ENCODE data around the gene DDX17.

The DDX17 gene

GRCh38 chr22:38494498-38494897 lies 11.6 kb downstream of the DDX17 start:
- H3K9ac ChIP-seq (ENCODE audit: low read depth in 1 of 2, low read length in 2 of 2) = no peak overlapping the region
- H3K27me3 ChIP-seq (ENCODE audit: control insufficient read depth in 1 of 2, insufficient read depth in 2 of 2, low read length in 2 of 2) = no peaks in the 10 kb centered on the region
- no peak overlapping the region for H3K4me3 ChIP-seq (ENCODE audit: low read depth in 1 of 2, low read length in 2 of 2)
- peaks cover 12 to 17% of the 10 kb centered on the region in 2 donors for H3K4me1 ChIP-seq (ENCODE audit: control insufficient read depth in 1 of 2, insufficient read depth in 2 of 2, low read length in 2 of 2)
- peaks cover 75 to 96% of the 10 kb centered on the region in 2 donors for H3K36me3 ChIP-seq (ENCODE audit: control insufficient read depth in 1 of 2, insufficient read depth in 2 of 2, low read length in 2 of 2)
- no peaks in the 10 kb centered on the region for H3K9me3 ChIP-seq (ENCODE audit: control insufficient read depth in 1 of 2, low read length in 2 of 2)
- no peak overlapping the region for H3K27ac ChIP-seq (ENCODE audit: low read depth, low read length)

GRCh38 chr22:38491707-38492348 lies 14.3 kb downstream of the DDX17 start:
- Histone ChIP-seq H3K27ac (ENCODE audit: low read depth, low read length) (no peak overlapping the region), H3K9me3 (ENCODE audit: control insufficient read depth in 1 of 2, low read length in 2 of 2) (no peaks in the 10 kb centered on the region), H3K9ac (ENCODE audit: low read depth in 1 of 2, low read length in 2 of 2) (no peak overlapping the region), H3K36me3 (ENCODE audit: control insufficient read depth in 1 of 2, insufficient read depth in 2 of 2, low read length in 2 of 2) (peaks cover 75 to 95% of the 10 kb centered on the region in 2 donors), H3K27me3 (ENCODE audit: control insufficient read depth in 1 of 2, insufficient read depth in 2 of 2, low read length in 2 of 2) (no peaks in the 10 kb centered on the region), H3K4me3 (ENCODE audit: low read depth in 1 of 2, low read length in 2 of 2) (no peak overlapping the region), H3K4me1 (ENCODE audit: control insufficient read depth in 1 of 2, insufficient read depth in 2 of 2, low read length in 2 of 2) (peaks cover 8 to 11% of the 10 kb centered on the region in 2 donors)

DNA sequence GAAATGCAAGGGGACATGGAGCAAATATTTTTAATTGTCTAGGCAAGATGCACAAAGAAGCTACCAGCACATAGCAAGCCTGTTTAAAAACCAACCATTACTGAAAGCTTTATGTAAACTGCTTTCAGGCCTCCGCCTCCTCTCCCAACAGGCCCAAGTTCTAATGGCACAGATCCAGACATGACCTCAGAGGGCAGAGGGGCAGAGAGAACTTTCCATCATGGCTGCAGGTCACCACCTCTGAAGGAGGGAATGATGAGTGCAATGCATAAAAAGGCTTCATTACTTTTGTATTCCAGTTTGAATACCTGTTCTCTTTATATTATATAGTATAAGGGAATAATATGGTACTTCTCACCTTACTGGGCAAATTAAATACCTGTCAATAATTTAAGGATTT lies 15.2 kb downstream of the DDX17 start:
- Histone ChIP-seq H3K36me3 (ENCODE audit: control insufficient read depth in 1 of 2, insufficient read depth in 2 of 2, low read length in 2 of 2) (peaks cover 76 to 95% of the 10 kb centered on the region in 2 donors), H3K27ac (ENCODE audit: low read depth, low read length) (no peak overlapping the region)

GRCh38 chr22:38490475-38490874 lies 15.6 kb downstream of the DDX17 start:
- H3K36me3 ChIP-seq (ENCODE audit: control insufficient read depth in 1 of 2, insufficient read depth in 2 of 2, low read length in 2 of 2) = peaks cover 77 to 93% of the 10 kb centered on the region in 2 donors
- no peak overlapping the region for H3K27ac ChIP-seq (ENCODE audit: low read depth, low read length)
- H3K4me3 ChIP-seq (ENCODE audit: low read depth in 1 of 2, low read length in 2 of 2) = no peak overlapping the region
- no peaks in the 10 kb centered on the region for H3K9me3 ChIP-seq (ENCODE audit: control insufficient read depth in 1 of 2, low read length in 2 of 2)
- H3K27me3 ChIP-seq (ENCODE audit: control insufficient read depth in 1 of 2, insufficient read depth in 2 of 2, low read length in 2 of 2) = no peaks in the 10 kb centered on the region
- H3K9ac ChIP-seq (ENCODE audit: low read depth in 1 of 2, low read length in 2 of 2) = no peak overlapping the region
- peaks cover 8 to 11% of the 10 kb centered on the region in 2 donors for H3K4me1 ChIP-seq (ENCODE audit: control insufficient read depth in 1 of 2, insufficient read depth in 2 of 2, low read length in 2 of 2)

More for the DNA sequence above, 15.2 kb downstream of the DDX17 start:
- no peak overlapping the region for H3K4me3 ChIP-seq (ENCODE audit: low read depth in 1 of 2, low read length in 2 of 2)
- peaks cover 8 to 11% of the 10 kb centered on the region in 2 donors for H3K4me1 ChIP-seq (ENCODE audit: control insufficient read depth in 1 of 2, insufficient read depth in 2 of 2, low read length in 2 of 2)
- H3K27me3 ChIP-seq (ENCODE audit: control insufficient read depth in 1 of 2, insufficient read depth in 2 of 2, low read length in 2 of 2) = no peaks in the 10 kb centered on the region
- no peaks in the 10 kb centered on the region for H3K9me3 ChIP-seq (ENCODE audit: control insufficient read depth in 1 of 2, low read length in 2 of 2)
- no peak overlapping the region for H3K9ac ChIP-seq (ENCODE audit: low read depth in 1 of 2, low read length in 2 of 2)

DNA sequence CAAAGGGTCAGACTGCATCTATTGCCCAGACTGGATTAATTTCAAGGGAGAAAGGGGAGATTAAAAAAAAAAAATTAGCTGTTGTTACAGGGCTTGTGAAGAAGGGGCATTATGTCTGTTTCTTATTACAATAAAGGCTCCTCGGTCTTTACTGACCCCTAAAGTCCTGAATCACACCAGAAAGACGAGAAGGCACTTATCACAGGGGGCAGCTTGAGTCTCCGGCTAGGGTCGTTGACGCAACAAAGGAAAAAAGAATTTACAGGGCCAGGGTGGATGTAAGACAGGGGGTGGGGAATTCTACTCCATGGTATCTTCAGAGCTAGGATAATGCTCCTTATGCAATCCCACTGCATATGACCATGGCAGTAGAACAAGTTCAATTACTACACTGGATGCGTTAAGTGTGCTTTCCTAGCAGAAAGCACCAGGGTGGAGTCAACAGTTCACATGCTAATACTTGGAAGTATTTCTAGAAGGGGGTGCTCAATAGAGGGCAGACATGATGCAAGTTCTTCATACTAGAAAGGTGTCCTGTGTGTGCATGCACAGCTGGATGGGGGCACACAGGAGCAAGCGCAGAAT lies 16.5 kb downstream of the DDX17 start:
- Histone ChIP-seq H3K9me3 (ENCODE audit: control insufficient read depth in 1 of 2, low read length in 2 of 2) (no peaks in the 10 kb centered on the region), H3K36me3 (ENCODE audit: control insufficient read depth in 1 of 2, insufficient read depth in 2 of 2, low read length in 2 of 2) (peaks cover 73 to 93% of the 10 kb centered on the region in 2 donors), H3K27ac (ENCODE audit: low read depth, low read length) (no peak overlapping the region), H3K27me3 (ENCODE audit: control insufficient read depth in 1 of 2, insufficient read depth in 2 of 2, low read length in 2 of 2) (no peaks in the 10 kb centered on the region), H3K9ac (ENCODE audit: low read depth in 1 of 2, low read length in 2 of 2) (no peak overlapping the region), H3K4me3 (ENCODE audit: low read depth in 1 of 2, low read length in 2 of 2) (no peak overlapping the region), H3K4me1 (ENCODE audit: control insufficient read depth in 1 of 2, insufficient read depth in 2 of 2, low read length in 2 of 2) (peaks cover 7 to 11% of the 10 kb centered on the region in 2 donors)

GRCh38 chr22:38489142-38489541 lies 17.0 kb downstream of the DDX17 start:
- no peak overlapping the region for H3K9ac ChIP-seq (ENCODE audit: low read depth in 1 of 2, low read length in 2 of 2)
- no peaks in the 10 kb centered on the region for H3K9me3 ChIP-seq (ENCODE audit: control insufficient read depth in 1 of 2, low read length in 2 of 2)
- H3K4me1 ChIP-seq (ENCODE audit: control insufficient read depth in 1 of 2, insufficient read depth in 2 of 2, low read length in 2 of 2) = peaks cover 5 to 11% of the 10 kb centered on the region in 2 donors
- H3K27ac ChIP-seq (ENCODE audit: low read depth, low read length) = no peak overlapping the region
- H3K36me3 ChIP-seq (ENCODE audit: control insufficient read depth in 1 of 2, insufficient read depth in 2 of 2, low read length in 2 of 2) = peaks cover 73 to 93% of the 10 kb centered on the region in 2 donors
- no peaks in the 10 kb centered on the region for H3K27me3 ChIP-seq (ENCODE audit: control insufficient read depth in 1 of 2, insufficient read depth in 2 of 2, low read length in 2 of 2)
- H3K4me3 ChIP-seq (ENCODE audit: low read depth in 1 of 2, low read length in 2 of 2) = no peak overlapping the region

GRCh38 chr22:38487946-38488345 lies 18.2 kb downstream of the DDX17 start:
- Histone ChIP-seq H3K9me3 (ENCODE audit: control insufficient read depth in 1 of 2, low read length in 2 of 2) (no peaks in the 10 kb centered on the region), H3K36me3 (ENCODE audit: control insufficient read depth in 1 of 2, insufficient read depth in 2 of 2, low read length in 2 of 2) (peaks cover 73 to 93% of the 10 kb centered on the region in 2 donors), H3K9ac (ENCODE audit: low read depth in 1 of 2, low read length in 2 of 2) (no peak overlapping the region), H3K4me3 (ENCODE audit: low read depth in 1 of 2, low read length in 2 of 2) (no peak overlapping the region), H3K27ac (ENCODE audit: low read depth, low read length) (no peak overlapping the region), H3K27me3 (ENCODE audit: control insufficient read depth in 1 of 2, insufficient read depth in 2 of 2, low read length in 2 of 2) (no peaks in the 10 kb centered on the region), H3K4me1 (ENCODE audit: control insufficient read depth in 1 of 2, insufficient read depth in 2 of 2, low read length in 2 of 2) (peaks cover 5 to 11% of the 10 kb centered on the region in 2 donors)

DNA sequence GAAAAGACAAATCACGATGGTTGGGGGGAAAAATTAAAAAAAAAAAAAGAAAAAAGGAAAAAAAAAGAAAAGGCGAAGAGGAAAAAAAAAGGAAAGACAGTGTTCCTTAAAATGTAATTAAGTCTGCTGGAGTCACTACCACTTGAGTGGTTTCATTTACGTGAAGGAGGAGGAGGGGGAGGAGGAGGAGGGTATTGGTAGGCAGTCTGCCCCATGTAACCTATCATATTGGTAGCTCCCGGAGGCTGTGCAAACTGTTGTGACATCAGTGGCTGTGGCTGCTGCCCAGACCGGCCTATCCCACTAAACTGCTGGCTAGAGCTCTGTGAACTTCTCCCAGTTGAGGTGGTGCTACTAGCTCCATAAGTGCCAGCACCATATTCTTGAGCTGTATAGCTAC lies 20.3 kb downstream of the DDX17 start:
- no peaks in the 10 kb centered on the region for H3K9me3 ChIP-seq (ENCODE audit: control insufficient read depth in 1 of 2, low read length in 2 of 2)
- no peak overlapping the region for H3K27ac ChIP-seq (ENCODE audit: low read depth, low read length)
- no peaks in the 10 kb centered on the region for H3K27me3 ChIP-seq (ENCODE audit: control insufficient read depth in 1 of 2, insufficient read depth in 2 of 2, low read length in 2 of 2)
- peaks cover 4 to 5% of the 10 kb centered on the region in 2 donors for H3K4me1 ChIP-seq (ENCODE audit: control insufficient read depth in 1 of 2, insufficient read depth in 2 of 2, low read length in 2 of 2)
- no peak overlapping the region for H3K4me3 ChIP-seq (ENCODE audit: low read depth in 1 of 2, low read length in 2 of 2)
- H3K9ac ChIP-seq (ENCODE audit: low read depth in 1 of 2, low read length in 2 of 2) = no peak overlapping the region
- H3K36me3 ChIP-seq (ENCODE audit: control insufficient read depth in 1 of 2, insufficient read depth in 2 of 2, low read length in 2 of 2) = peaks cover 79 to 96% of the 10 kb centered on the region in 2 donors

- Histone ChIP-seq H3K36me3 (ENCODE audit: control insufficient read depth in 1 of 2, insufficient read depth in 2 of 2, low read length in 2 of 2) (peaks cover 65 to 87% of the 10 kb centered on the region in 2 donors), H3K4me3 (ENCODE audit: low read depth in 1 of 2, low read length in 2 of 2) (no peak overlapping the region), H3K9me3 (ENCODE audit: control insufficient read depth in 1 of 2, low read length in 2 of 2) (no peaks in the 10 kb centered on the region), H3K27ac (ENCODE audit: low read depth, low read length) (no peak overlapping the region), H3K4me1 (ENCODE audit: control insufficient read depth in 1 of 2, insufficient read depth in 2 of 2, low read length in 2 of 2) (no peaks in the 10 kb centered on the region), H3K27me3 (ENCODE audit: control insufficient read depth in 1 of 2, insufficient read depth in 2 of 2, low read length in 2 of 2) (no peaks in the 10 kb centered on the region), H3K9ac (ENCODE audit: low read depth in 1 of 2, low read length in 2 of 2) (no peak overlapping the region)
Measured at GRCh38 chr22:38484244-38484643, 21.9 kb downstream of the DDX17 start.

DNA sequence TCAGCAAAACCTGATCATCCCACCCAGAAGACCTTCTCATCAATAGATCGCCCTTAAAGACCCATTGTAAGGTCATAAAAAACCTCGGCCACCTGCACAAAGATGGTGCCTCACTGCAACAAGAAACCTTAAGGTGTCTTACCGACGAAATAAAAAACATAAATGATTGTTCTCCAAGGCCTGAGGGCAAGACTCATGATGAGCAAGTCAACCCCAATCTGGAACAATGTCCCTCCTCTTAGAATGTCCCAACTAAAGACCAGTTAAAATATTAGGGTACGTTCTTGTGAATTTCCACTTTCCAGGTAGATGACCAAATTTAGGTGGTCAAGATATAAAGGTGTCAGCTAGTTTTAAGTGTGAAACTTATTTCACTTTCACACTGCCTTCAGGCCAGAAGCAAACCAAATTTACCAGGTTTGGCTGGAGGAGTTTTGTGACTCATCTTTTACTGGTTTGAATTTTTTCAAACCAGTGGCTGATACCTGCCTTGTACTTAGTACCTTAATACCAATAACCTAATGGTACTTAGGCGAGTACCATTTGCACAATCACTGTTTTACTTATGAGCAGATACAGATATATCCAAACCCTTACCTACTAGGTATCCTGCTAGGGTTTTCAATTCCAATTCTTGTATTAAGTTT lies 23.3 kb downstream of the DDX17 start:
- no peak overlapping the region for H3K9ac ChIP-seq (ENCODE audit: low read depth in 1 of 2, low read length in 2 of 2)
- H3K9me3 ChIP-seq (ENCODE audit: control insufficient read depth in 1 of 2, low read length in 2 of 2) = no peaks in the 10 kb centered on the region
- H3K4me1 ChIP-seq (ENCODE audit: control insufficient read depth in 1 of 2, insufficient read depth in 2 of 2, low read length in 2 of 2) = no peaks in the 10 kb centered on the region
- H3K27ac ChIP-seq (ENCODE audit: low read depth, low read length) = no peak overlapping the region
- H3K27me3 ChIP-seq (ENCODE audit: control insufficient read depth in 1 of 2, insufficient read depth in 2 of 2, low read length in 2 of 2) = no peaks in the 10 kb centered on the region
- no peak overlapping the region for H3K4me3 ChIP-seq (ENCODE audit: low read depth in 1 of 2, low read length in 2 of 2)
- H3K36me3 ChIP-seq (ENCODE audit: control insufficient read depth in 1 of 2, insufficient read depth in 2 of 2, low read length in 2 of 2) = peaks cover 51 to 73% of the 10 kb centered on the region in 2 donors

Data from duodenal mucosa (tissue), 2 donors.